ENCODE results near the gene COX6A2. TPM values are rescaled to one million over a fixed set of nuclear protein-coding genes. Genes with fewer than 3 reads are reported as not detected.

COX6A2 gene
- polyA plus RNA-seq, 2 of the 4 experiments (the other 2 are of a cell fraction): not detected

DNA sequence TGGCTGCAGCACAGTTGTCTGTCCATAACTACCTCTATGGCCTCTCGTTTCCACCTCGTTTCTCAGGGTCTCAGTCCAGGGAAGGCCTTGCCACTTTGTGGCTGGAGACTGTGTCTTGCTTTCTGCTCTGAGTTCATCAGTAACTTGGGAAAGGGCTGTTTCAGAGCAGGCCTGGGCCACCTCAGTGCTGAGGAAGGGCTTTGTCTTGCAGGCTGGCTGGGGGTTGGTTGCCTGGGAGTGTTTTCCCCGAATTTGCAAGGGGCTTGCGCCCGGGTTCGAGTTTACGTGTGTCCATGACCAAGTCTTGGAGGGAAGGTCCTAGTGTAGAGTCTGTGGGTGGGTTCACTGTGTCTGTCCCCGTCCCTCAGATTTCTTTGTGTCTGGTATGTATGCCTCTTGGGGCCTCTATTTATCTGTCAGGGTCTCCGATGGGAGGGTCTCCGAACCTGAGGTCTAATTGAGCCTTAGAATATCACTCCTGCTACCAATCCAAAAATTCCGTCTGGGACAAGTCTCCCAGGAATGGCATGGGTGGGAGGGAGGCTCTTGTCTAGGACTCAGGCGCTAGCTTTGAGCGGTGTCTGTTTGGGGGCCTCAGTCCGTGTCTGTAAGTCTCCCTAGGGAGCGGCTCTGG, 43.2 kb upstream of the COX6A2 start:
- CTCF ChIA-PET: interaction anchor here (0.7 to 4.8 kb wide), 2 partner anchors 12 to 97 kb away, joined by 4 to 28 read pairs; partner anchors contain the start of gene ARMC5
- DNase-seq (ENCODE audit: low read depth in 1 of 2, low spot score in 1 of 2) (no peak), FAIRE-seq (no peak), ATAC-seq (no peak)
- Histone ChIP-seq H3K4me1 (peaks cover 9% of the 10 kb centered on the region), H3K9me3 (no peaks in the 10 kb centered on the region), H3K4me2 (peak overlapping the region; percentile 92), H3K4me3 (peak overlapping the region; percentile 84), H3K27ac (peak overlapping the region; percentile 94 to 99)
- POLR2A ChIA-PET: interaction anchor here (1.0 to 2.2 kb wide), 2 partner anchors 11 to 37 kb away, joined by 8 to 13 read pairs; partner anchors contain the start of gene RUSF1
- WGBS (ENCODE audit: missing lambda C conversion rate): 64% methylated on average over 13 of the region's 15 CpGs
- TF ChIP-seq KDM5A (IDR thresholded peaks at IDR 0.05): no peak
- TF ChIP-seq, protein P1, sequence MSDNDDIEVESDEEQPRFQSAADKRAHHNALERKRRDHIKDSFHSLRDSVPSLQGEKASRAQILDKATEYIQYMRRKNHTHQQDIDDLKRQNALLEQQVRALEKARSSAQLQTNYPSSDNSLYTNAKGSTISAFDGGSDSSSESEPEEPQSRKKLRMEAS (IDR thresholded peaks at IDR 0.05): no peak
- no peak for TF ChIP-seq RARB (CRISPR knock-in tag; IDR thresholded peaks at IDR 0.05)
- TF ChIP-seq ESRRA (IDR thresholded peaks at IDR 0.05; ENCODE audit: borderline replicate concordance, low read length): no peak
- no peak for TF ChIP-seq ZSCAN20 (CRISPR knock-in tag; IDR thresholded peaks at IDR 0.05)
- TF ChIP-seq, protein P2, sequence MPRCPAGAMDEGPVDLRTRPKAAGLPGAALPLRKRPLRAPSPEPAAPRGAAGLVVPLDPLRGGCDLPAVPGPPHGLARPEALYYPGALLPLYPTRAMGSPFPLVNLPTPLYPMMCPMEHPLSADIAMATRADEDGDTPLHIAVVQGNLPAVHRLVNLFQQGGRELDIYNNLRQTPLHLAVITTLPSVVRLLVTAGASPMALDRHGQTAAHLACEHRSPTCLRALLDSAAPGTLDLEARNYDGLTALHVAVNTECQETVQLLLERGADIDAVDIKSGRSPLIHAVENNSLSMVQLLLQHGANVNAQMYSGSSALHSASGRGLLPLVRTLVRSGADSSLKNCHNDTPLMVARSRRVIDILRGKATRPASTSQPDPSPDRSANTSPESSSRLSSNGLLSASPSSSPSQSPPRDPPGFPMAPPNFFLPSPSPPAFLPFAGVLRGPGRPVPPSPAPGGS (IDR thresholded peaks at IDR 0.05): no peak
- no peak for TF ChIP-seq CBX2 (IDR thresholded peaks at IDR 0.05; ENCODE audit: borderline replicate concordance, low read depth)
- TF ChIP-seq CBX8 (IDR thresholded peaks at IDR 0.05): no peak
- TF ChIP-seq MYC (IDR thresholded peaks at IDR 0.05; ENCODE audit: borderline replicate concordance, low read length): no peak
- no peak for TF ChIP-seq CEBPB (IDR thresholded peaks at IDR 0.05)
- no peak for TF ChIP-seq JUN (IDR thresholded peaks at IDR 0.05)
- no peak for TF ChIP-seq CTCF (IDR thresholded peaks at IDR 0.05)
- TF ChIP-seq HOXB5 (CRISPR knock-in tag; IDR thresholded peaks at IDR 0.05): no peak
- TF ChIP-seq TP53 (CRISPR knock-in tag; IDR thresholded peaks at IDR 0.05): no peak
- no peak for TF ChIP-seq HOXA7 (CRISPR knock-in tag; IDR thresholded peaks at IDR 0.05)
- TF ChIP-seq, protein P3, sequence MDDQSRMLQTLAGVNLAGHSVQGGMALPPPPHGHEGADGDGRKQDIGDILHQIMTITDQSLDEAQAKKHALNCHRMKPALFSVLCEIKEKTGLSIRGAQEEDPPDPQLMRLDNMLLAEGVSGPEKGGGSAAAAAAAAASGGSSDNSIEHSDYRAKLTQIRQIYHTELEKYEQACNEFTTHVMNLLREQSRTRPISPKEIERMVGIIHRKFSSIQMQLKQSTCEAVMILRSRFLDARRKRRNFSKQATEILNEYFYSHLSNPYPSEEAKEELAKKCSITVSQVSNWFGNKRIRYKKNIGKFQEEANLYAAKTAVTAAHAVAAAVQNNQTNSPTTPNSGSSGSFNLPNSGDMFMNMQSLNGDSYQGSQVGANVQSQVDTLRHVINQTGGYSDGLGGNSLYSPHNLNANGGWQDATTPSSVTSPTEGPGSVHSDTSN (IDR thresholded peaks at IDR 0.05): no peak
- TF ChIP-seq MAZ (IDR thresholded peaks at IDR 0.05; ENCODE audit: borderline replicate concordance, low read depth, low read length): no peak

DNA sequence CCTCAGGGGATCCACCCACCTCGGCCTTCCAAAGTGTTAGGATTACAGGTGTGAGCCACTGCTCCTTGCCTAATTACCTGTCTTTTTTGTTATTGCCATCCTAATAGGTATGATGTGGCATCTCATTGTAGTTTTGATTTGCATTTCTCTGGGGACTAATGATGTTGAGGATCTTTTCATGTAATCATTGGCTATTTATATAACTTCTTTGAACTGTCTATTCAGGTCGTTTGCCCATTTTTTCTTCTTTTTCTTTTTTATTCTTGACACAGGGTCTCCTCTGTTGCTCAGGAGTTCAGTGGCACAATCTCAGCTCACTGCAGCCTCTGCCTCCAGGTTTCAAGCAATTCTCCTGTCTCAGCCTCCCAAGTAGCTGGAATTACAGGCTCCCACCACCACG, 42.5 kb upstream of the COX6A2 start:
- no peak overlapping the region for H3K4me3 ChIP-seq
- FAIRE-seq (no peak), DNase-seq (ENCODE audit: low read depth in 1 of 2, low spot score in 1 of 2) (no peak), ATAC-seq (no peak)
- peak overlapping the region in 1 of 2 experiments; percentile 99; a peak in 3 of 6 replicates for H3K27ac ChIP-seq
- WGBS (ENCODE audit: missing lambda C conversion rate): 67% methylated on average over 3 of the region's 3 CpGs
- H3K4me1 ChIP-seq: peaks cover 9% of the 10 kb centered on the region
- POLR2A ChIA-PET: interaction anchor here (2.2 kb wide), 1 partner anchor 10 kb away, joined by 13 read pairs; no protein-coding TSS in a partner anchor
- CTCF ChIA-PET: interaction anchor here (4.8 kb wide), 1 partner anchor 11 kb away, joined by 28 read pairs; the partner anchor contains the start of gene ARMC5
- no peaks in the 10 kb centered on the region for H3K9me3 ChIP-seq
- H3K4me2 ChIP-seq: peak overlapping the region; percentile 92; the same call in 1 of the 3 replicates
- TF ChIP-seq RNF2 (IDR thresholded peaks at IDR 0.05; ENCODE audit: borderline replicate concordance, low read depth) (no peak), EHMT2 (IDR thresholded peaks at IDR 0.05; ENCODE audit: low read depth) (no peak), HMGXB4 (CRISPR knock-in tag; IDR thresholded peaks at IDR 0.05; ENCODE audit: borderline replicate concordance) (no peak), CBX2 (IDR thresholded peaks at IDR 0.05; ENCODE audit: borderline replicate concordance, low read depth) (no peak), ZSCAN20 (CRISPR knock-in tag; IDR thresholded peaks at IDR 0.05) (no peak), NR3C1 (IDR thresholded peaks at IDR 0.05) (no peak), REST (IDR thresholded peaks at IDR 0.05) (no peak), RARB (CRISPR knock-in tag; IDR thresholded peaks at IDR 0.05) (no peak), JUN (IDR thresholded peaks at IDR 0.05) (no peak), HOXA7 (CRISPR knock-in tag; IDR thresholded peaks at IDR 0.05) (no peak), SREBF2 (IDR thresholded peaks at IDR 0.05) (no peak), CHD2 (IDR thresholded peaks at IDR 0.05; ENCODE audit: low read length, partially characterized antibody) (no peak), NFE2L2 (conservative IDR thresholded peaks at IDR 0.05; ENCODE audit: low read length) (no peak), POLR2A (IDR thresholded peaks at IDR 0.05; ENCODE audit: low read length) (no peak), ZNF302 (CRISPR knock-in tag; IDR thresholded peaks at IDR 0.05) (no peak)
